D721Med (cell line): ENCODE measurements around the gene BUD23.
"Not testable (repeated sequence)": the region's sequence is repeated elsewhere in the genome, so short reads cannot be mapped to it uniquely, and the experiment has no call there.

Source experiments
- DNase-seq: peaks from one replicate; pipeline ENCODE4 v3.0.0; 2011; ENCODE audit warnings: low spot score; ENCODE audit not compliant: insufficient read length
- FAIRE-seq: peaks from 2 replicates; lab custom pipeline; 2011; peaks lifted over from hg19 to GRCh38; lab: Jason Lieb, UNC
- CTCF ChIP-seq: IDR thresholded peaks from 2 replicates; pipeline ENCODE4 v1.5.1; 2012; ENCODE audit warnings: mild to moderate bottlenecking, control low read depth; ENCODE audit not compliant: insufficient read depth; ENCODE audit errors: missing control alignments

BUD23 gene

GRCh38 chr7:73652541-73652949 is 30.9 kb upstream of the BUD23 start:
- no peak for TF ChIP-seq CTCF
- FAIRE-seq (no peak), DNase-seq (no peak)

GRCh38 chr7:73655309-73655708 is 28.1 kb upstream of the BUD23 start:
- DNase-seq, FAIRE-seq: not testable (repeated sequence)

- DNase-seq (no peak), FAIRE-seq (no peak)
- TF ChIP-seq CTCF = no peak
Observed at GRCh38 chr7:73659983-73660382, 23.4 kb upstream of the BUD23 start.

- DNase-seq, FAIRE-seq: not testable (repeated sequence)
Observed at GRCh38 chr7:73660594-73660993, 22.8 kb upstream of the BUD23 start.

- DNase-seq (no peak), FAIRE-seq (no peak)
- TF ChIP-seq CTCF = no peak
Observed at GRCh38 chr7:73663033-73663432, 20.4 kb upstream of the BUD23 start.

- no peak for FAIRE-seq
- peak; percentile 71 for TF ChIP-seq CTCF
- DNase-seq = peak; percentile 88
Observed at GRCh38 chr7:73667344-73668102, 15.9 kb upstream of the BUD23 start, which contains the start of gene VPS37D. Gene VPS37D, plus strand, starts transcription at chr7:73667831. Its CDS starts 128 bp downstream, at chr7:73667959.

GRCh38 chr7:73668103-73668885 is 15.1 kb upstream of the BUD23 start:
- DNase-seq (peak; percentile 60), FAIRE-seq (no peak)
- TF ChIP-seq CTCF = no peak

- TF ChIP-seq CTCF = no peak
Observed at GRCh38 chr7:73668886-73669230, 14.5 kb upstream of the BUD23 start.

More at GRCh38 chr7:73668886-73669230, 14.5 kb upstream of the BUD23 start:
- FAIRE-seq (no peak), DNase-seq (no peak)
